A673 (cell line): ENCODE results near the gene OSTF1. TPM values are rescaled to one million over a fixed set of nuclear protein-coding genes. Genes with fewer than 3 reads are reported as not detected.

Source experiments
- BruUV-seq: library from RNA; stranded (reverse); fragments of 400-500 nt; replicated peaks from 2 replicates; lab custom pipeline; 2021; lab: Mats Ljungman, UMichigan
- CTCF ChIA-PET: fragments of 300-600 bp; sonication (Branson Sonifier 250); formaldehyde crosslinking; loops from one replicate; lab custom pipeline; 2022; ENCODE audit warnings: antibody characterized with exemption; lab: Charles Lee
- POLR2A ChIA-PET: fragments of 300-600 bp; sonication (Branson Sonifier 250); formaldehyde crosslinking; loops from one replicate; lab custom pipeline; 2022; ENCODE audit warnings: antibody characterized with exemption; ENCODE audit not compliant: low non-redundant PET; lab: Charles Lee
- DNase-seq: peaks from one replicate; pipeline ENCODE4 v3.0.0-alpha.2; 2015; ENCODE audit warnings: low spot score
- H3K27ac ChIP-seq: fragments of 200-600 bp; sonication (generic); 2 replicates; pipeline ENCODE4 v1.5.1; 2016; ENCODE audit warnings: mixed run types, low read depth, mild to moderate bottlenecking, mixed read lengths, antibody characterized with exemption, low read length; ENCODE audit not compliant: poor library complexity, severe bottlenecking
- H3K27me3 ChIP-seq: fragments of 200-600 bp; sonication (generic); replicated peaks from 2 replicates; pipeline ENCODE4 v1.6.1; 2017; ENCODE audit warnings: mixed run types, low read depth, mild to moderate bottlenecking, mixed read lengths, antibody characterized with exemption, low read length; ENCODE audit not compliant: insufficient read depth, poor library complexity
- H3K36me3 ChIP-seq: fragments of 200-600 bp; sonication (generic); 2 replicates; pipeline ENCODE4 v1.6.1; 2016; ENCODE audit warnings: mixed run types, mild to moderate bottlenecking, mixed read lengths, antibody characterized with exemption, low read length; ENCODE audit not compliant: insufficient read depth, poor library complexity, severe bottlenecking
- H3K4me1 ChIP-seq: fragments of 200-600 bp; sonication (generic); 2 replicates; pipeline ENCODE4 v1.6.1; 2017; ENCODE audit warnings: mixed run types, mild to moderate bottlenecking, mixed read lengths, antibody characterized with exemption, low read length; ENCODE audit not compliant: insufficient read depth, poor library complexity, severe bottlenecking
- H3K4me3 ChIP-seq: fragments of 200-600 bp; sonication (generic); 2 replicates; pipeline ENCODE4 v1.5.1; 2016; ENCODE audit warnings: low read depth, mixed run types, mild to moderate bottlenecking, mixed read lengths, low read length; ENCODE audit not compliant: poor library complexity, severe bottlenecking
- H3K9me3 ChIP-seq: fragments of 200-600 bp; sonication (generic); 2 replicates; pipeline ENCODE4 v1.6.1; 2016; ENCODE audit warnings: mixed run types, low read depth, mild to moderate bottlenecking, mixed read lengths, antibody characterized with exemption, low read length; ENCODE audit not compliant: poor library complexity, severe bottlenecking
- EZH2 ChIP-seq: fragments of 200-600 bp; sonication (generic); IDR thresholded peaks from 2 replicates; pipeline ENCODE4 v1.6.1; 2017; ENCODE audit warnings: borderline replicate concordance, low read depth, mild to moderate bottlenecking, mixed read lengths, antibody characterized with exemption, low read length; ENCODE audit not compliant: poor library complexity, severe bottlenecking
- intact Hi-C: fragments of 100-400 bp; cut with micrococcal nuclease; formaldehyde crosslinking; loops from one replicate; pipeline ENCODE4 v1.10.0; 2022; ENCODE audit not compliant: unreplicated experiment
- total RNA-seq: library from RNA; stranded (reverse); gene quantifications from 2 replicates; pipeline ENCODE4 v1.2.3, GENCODE V29; 2021
- TF ChIP-seq, protein P1 (sequence below): fragments of 300-800, 200-600 bp; sonication (generic); conservative IDR thresholded peaks from 2 replicates; pipeline ENCODE4 v1.5.1; 2017; ENCODE audit warnings: low read depth, mild to moderate bottlenecking, antibody characterized with exemption, low read length, moderate library complexity, mixed read lengths

The OSTF1 gene
- total RNA-seq, 1 experiment from 2014 or later, result 2.3 TPM

DNA sequence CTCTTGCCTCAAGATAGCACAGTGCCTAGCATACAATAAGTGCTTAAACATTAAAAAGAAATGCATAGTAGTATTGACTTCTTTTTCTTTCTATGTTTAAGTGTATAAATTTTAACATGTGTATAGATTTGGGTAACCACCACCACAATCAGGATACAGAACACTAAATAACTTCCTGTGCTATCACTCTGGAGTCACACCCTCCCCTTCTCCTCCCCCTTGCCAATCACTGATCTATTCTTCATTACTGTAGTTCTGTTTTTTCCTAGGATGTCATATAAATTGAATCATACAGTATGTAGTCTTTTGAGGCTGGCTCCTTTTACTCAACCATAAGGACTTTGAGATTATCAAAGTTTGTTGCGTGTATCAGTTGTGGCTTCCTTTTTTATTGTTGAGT is 68.5 kb downstream of the OSTF1 start:
- intact Hi-C loops, result no loop called here
- Histone ChIP-seq H3K4me3 (no peak overlapping the region), H3K9me3 (no peaks in the 10 kb centered on the region), H3K27ac (no peak overlapping the region), H3K36me3 (no peaks in the 10 kb centered on the region), H3K27me3 (no peaks in the 10 kb centered on the region), H3K4me1 (no peaks in the 10 kb centered on the region)
- BruUV-seq, result no TSS peak
- ChIA-PET POLR2A (no interaction called here), CTCF (no interaction called here)
- TF ChIP-seq, protein P1, sequence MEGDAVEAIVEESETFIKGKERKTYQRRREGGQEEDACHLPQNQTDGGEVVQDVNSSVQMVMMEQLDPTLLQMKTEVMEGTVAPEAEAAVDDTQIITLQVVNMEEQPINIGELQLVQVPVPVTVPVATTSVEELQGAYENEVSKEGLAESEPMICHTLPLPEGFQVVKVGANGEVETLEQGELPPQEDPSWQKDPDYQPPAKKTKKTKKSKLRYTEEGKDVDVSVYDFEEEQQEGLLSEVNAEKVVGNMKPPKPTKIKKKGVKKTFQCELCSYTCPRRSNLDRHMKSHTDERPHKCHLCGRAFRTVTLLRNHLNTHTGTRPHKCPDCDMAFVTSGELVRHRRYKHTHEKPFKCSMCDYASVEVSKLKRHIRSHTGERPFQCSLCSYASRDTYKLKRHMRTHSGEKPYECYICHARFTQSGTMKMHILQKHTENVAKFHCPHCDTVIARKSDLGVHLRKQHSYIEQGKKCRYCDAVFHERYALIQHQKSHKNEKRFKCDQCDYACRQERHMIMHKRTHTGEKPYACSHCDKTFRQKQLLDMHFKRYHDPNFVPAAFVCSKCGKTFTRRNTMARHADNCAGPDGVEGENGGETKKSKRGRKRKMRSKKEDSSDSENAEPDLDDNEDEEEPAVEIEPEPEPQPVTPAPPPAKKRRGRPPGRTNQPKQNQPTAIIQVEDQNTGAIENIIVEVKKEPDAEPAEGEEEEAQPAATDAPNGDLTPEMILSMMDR, result no peak
- no peak for TF ChIP-seq EZH2
- no peak for DNase-seq

DNA sequence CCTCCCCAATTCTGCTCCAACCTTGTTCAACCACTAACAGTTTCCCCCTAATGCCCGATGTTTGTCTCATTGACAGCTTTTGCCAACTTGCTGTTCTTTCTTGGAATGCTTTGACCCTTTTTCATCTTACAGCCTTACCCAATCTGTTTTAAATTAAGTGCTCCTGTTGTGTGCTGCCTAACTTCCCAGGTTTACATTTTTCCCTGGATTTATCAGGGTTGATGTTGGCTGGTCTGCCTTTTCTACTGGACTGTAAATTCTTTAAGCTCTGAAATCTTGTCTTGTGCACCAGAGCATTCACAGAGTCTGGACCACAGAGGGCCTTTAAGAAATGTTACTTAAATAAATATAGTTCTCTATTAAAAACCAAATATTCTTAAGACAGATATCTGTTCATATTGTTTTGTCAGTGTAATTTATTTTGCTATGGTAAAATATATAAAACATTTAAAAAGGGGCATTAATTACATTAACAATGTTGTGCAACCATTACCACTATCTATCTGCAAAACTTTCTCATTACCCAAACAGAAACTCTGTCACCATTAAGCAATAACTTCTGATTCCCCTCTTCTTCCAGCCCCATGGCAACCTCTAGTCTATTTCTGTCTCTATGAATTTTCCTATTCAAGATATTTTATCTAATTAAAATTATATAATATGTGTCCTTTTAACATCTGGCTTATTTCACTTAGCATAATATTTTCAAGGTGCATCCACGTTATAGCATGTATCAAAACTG is 73.0 kb downstream of the OSTF1 start:
- ChIA-PET POLR2A (no interaction called here), CTCF (no interaction called here)
- Histone ChIP-seq H3K27me3 (no peaks in the 10 kb centered on the region), H3K9me3 (peaks cover 4% of the 10 kb centered on the region), H3K36me3 (no peaks in the 10 kb centered on the region), H3K4me1 (no peaks in the 10 kb centered on the region), H3K4me3 (no peak overlapping the region), H3K27ac (no peak overlapping the region)
- no peak for DNase-seq
- no peak for TF ChIP-seq EZH2
- TF ChIP-seq, protein P1, result no peak
- BruUV-seq, result no TSS peak
- intact Hi-C loops, result no loop called here

DNA sequence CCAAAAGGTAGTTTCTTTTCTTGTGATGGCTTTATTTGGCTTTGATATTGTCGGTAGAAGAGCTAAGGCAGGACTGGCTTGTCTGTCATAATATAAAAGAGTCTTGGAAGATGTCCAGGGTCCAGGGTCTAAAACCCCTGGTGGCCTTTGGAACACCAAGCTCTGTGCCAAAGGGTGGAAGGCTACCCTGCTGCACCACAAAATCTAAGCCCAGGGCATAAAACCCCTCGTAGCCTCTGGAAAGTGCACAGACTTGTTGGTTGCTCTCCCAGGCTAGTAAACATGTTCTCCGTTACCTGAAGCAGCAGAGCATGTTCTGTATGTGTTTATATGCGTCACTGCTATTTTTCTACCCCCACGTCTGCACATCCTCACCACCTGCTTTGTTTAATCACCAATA is 75.5 kb downstream of the OSTF1 start:
- ChIA-PET POLR2A (no interaction called here), CTCF (no interaction called here)

More for the DNA sequence above, 75.5 kb downstream of the OSTF1 start:
- H3K27me3 ChIP-seq, result no peaks in the 10 kb centered on the region
- no peak for TF ChIP-seq EZH2
- TF ChIP-seq, protein P1, result no peak
- H3K4me3 ChIP-seq, result no peak overlapping the region
- H3K4me1 ChIP-seq, result no peaks in the 10 kb centered on the region
- intact Hi-C loops, result no loop called here
- no peak for DNase-seq
- peaks cover 4% of the 10 kb centered on the region for H3K9me3 ChIP-seq
- no peak overlapping the region for H3K27ac ChIP-seq
- no peaks in the 10 kb centered on the region for H3K36me3 ChIP-seq
- no TSS peak for BruUV-seq
